ENCODE measurements around the gene DPYSL5. TPM values are rescaled to one million over a fixed set of nuclear protein-coding genes. Genes with fewer than 3 reads are reported as not detected.

The DPYSL5 gene
- total and polyA plus RNA-seq, 2 donors (not counting 3 experiments of a cell fraction or from before 2014, with no cell fraction given): not detected

- no peaks in the 10 kb centered on the region for H3K79me2 ChIP-seq (ENCODE audit: control insufficient read depth, insufficient read depth, low read length)
- no peak overlapping the region for H2AFZ ChIP-seq (ENCODE audit: low read depth, low read length)
- CTCF ChIA-PET: interaction anchor here (0.7 to 7.2 kb wide), 6 partner anchors 17 to 335 kb away, joined by 3 to 210 read pairs (median 3); partner anchors contain the start of gene DPYSL5
- no peaks in the 10 kb centered on the region for H3K4me1 ChIP-seq (ENCODE audit: control insufficient read depth, extremely low read depth, insufficient read depth, low read length)
- no peak overlapping the region for H3K4me3 ChIP-seq (replicated peaks in 1 of 3; ENCODE audit: insufficient read depth in 1 of 3, low read depth in 1 of 3, low read length in 3 of 3)
- H3K9me1 ChIP-seq (replicated peaks; ENCODE audit: control insufficient read depth, extremely low read depth, insufficient read depth, low read length): no peaks in the 10 kb centered on the region
- no peaks in the 10 kb centered on the region for H3K9me3 ChIP-seq (replicated peaks; ENCODE audit: control insufficient read depth, insufficient read depth, low read length)
- no peak overlapping the region for H3K27ac ChIP-seq (ENCODE audit: insufficient read depth, low read depth, low read length)
- no peaks in the 10 kb centered on the region for H4K20me1 ChIP-seq (replicated peaks; ENCODE audit: control insufficient read depth, extremely low read depth, insufficient read depth, low read length)
- no peaks in the 10 kb centered on the region for H3K36me3 ChIP-seq (ENCODE audit: control insufficient read depth in 2 of 2, extremely low read depth in 1 of 2, insufficient read depth in 2 of 2, low read length in 2 of 2)
- FAIRE-seq: no peak
- TF ChIP-seq JUN (IDR thresholded peaks at IDR 0.05; ENCODE audit: borderline replicate concordance, insufficient read depth, insufficient read length, low read depth) (no peak), CTCF (IDR thresholded peaks at IDR 0.05; ENCODE audit: extremely low read depth in 1 of 2, insufficient read depth in 1 of 2, low read depth in 1 of 2, low read length in 2 of 2) (no peak), POLR2A (IDR thresholded peaks at IDR 0.05; ENCODE audit: low read depth, low read length) (no peak), MAX (IDR thresholded peaks at IDR 0.05; ENCODE audit: insufficient read depth, insufficient read length) (no peak), MYC (IDR thresholded peaks at IDR 0.05; ENCODE audit: low read depth, low read length) (no peak), EZH2 (IDR thresholded peaks at IDR 0.05; ENCODE audit: borderline replicate concordance, low read depth, low read length, severe bottlenecking) (no peak), POLR2AphosphoS5 (IDR thresholded peaks at IDR 0.05; ENCODE audit: insufficient read depth, low read depth, low read length) (no peak), GATA2 (IDR thresholded peaks at IDR 0.05; ENCODE audit: insufficient read depth, insufficient read length, low read depth, low read length) (no peak), FOS (IDR thresholded peaks at IDR 0.05; ENCODE audit: borderline replicate concordance, insufficient read depth, low read length) (no peak)
- POLR2A ChIA-PET: no interaction called here
- no TSS peak for BruUV-seq (replicated peaks)
- DNase-seq (ENCODE audit: low read depth, low spot score): no peak
- dilution Hi-C loops (cut with MboI; ENCODE audit: extremely low pct_ligation_motif_present, low sequenced_read_pairs) (no loop called here), intact Hi-C loops (cut with micrococcal nuclease) (no loop called here)
- peaks cover 3 to 4% of the 10 kb centered on the region in 2 experiments for H3K27me3 ChIP-seq (ENCODE audit: control insufficient read depth in 2 of 2, insufficient read depth in 2 of 2, low read length in 2 of 2)
- H3K9ac ChIP-seq (replicated peaks; ENCODE audit: extremely low read depth, insufficient read depth, low read length): no peak overlapping the region
- no peak overlapping the region for H3K4me2 ChIP-seq (ENCODE audit: insufficient read depth, low read length)
These were observed 92.1 kb downstream of the DPYSL5 start for GRCh38 chr2:26940001-26940400.
